SK-N-SH (cell line): Measurements from ENCODE around the gene DIPK1A. TPM values are rescaled to one million over a fixed set of nuclear protein-coding genes. Genes with fewer than 3 reads are reported as not detected.

Source experiments
- CTCF ChIA-PET: fragments of 300-600, 350-600 bp; formaldehyde crosslinking; extraction: SDS; loops from one replicate; lab custom pipeline; 2021; lab: Yijun Ruan, JAX
- POLR2A ChIA-PET: fragments of 350-600 bp; sonication (Branson Sonifier 250); formaldehyde crosslinking; extraction: SDS; loops from one replicate; lab custom pipeline; 2020; ENCODE audit warnings: antibody characterized with exemption, inconsistent platforms; lab: Yijun Ruan, JAX
- DNase-seq: peaks from one replicate; pipeline ENCODE4 v3.0.0; 2012
- H2AFZ ChIP-seq: fragments of 200-600 bp; sonication (generic); 2 replicates; pipeline ENCODE4 v1.8.1; 2016; ENCODE audit warnings: antibody characterized with exemption, mild to moderate bottlenecking, low read depth
- H3F3A ChIP-seq: fragments of 200-600 bp; sonication (generic); replicated peaks from 2 replicates; pipeline ENCODE3; 2016; ENCODE audit warnings: antibody characterized with exemption, mild to moderate bottlenecking; ENCODE audit not compliant: insufficient read depth
- H3K27ac ChIP-seq, 2 experiments: fragments of 200-500 bp in 1 of 2; fragments of 200-600 bp in 1 of 2; sonication (Bioruptor generic) in 1 of 2; sonication (generic), shearing (Covaris generic) in 1 of 2; 2 replicates each; pipeline versions ENCODE4 v1.5.1 to v1.6.1; 2014 to 2016; ENCODE audit warnings: low read depth in 2 of 2, inconsistent platforms in 1 of 2, low read length in 1 of 2, mild to moderate bottlenecking in 1 of 2, mixed read lengths in 1 of 2
- H3K27me3 ChIP-seq: fragments of 200-600 bp; sonication (generic), shearing (Covaris generic); 2 replicates; pipeline ENCODE4 v1.6.1; 2016; ENCODE audit warnings: mixed run types; ENCODE audit not compliant: insufficient read depth
- H3K36me3 ChIP-seq, 2 experiments: fragments of 200-500 bp in 1 of 2; fragments of 200-600 bp in 1 of 2; sonication (Bioruptor generic) in 1 of 2; sonication (generic) in 1 of 2; replicated peaks in 1 of 2; 2 replicates each; pipeline versions ENCODE3 to v1.5.1; 2014 to 2016; ENCODE audit warnings: low read length in 1 of 2, mild to moderate bottlenecking in 1 of 2; ENCODE audit not compliant: insufficient read depth in 2 of 2, control insufficient read depth in 1 of 2
- H3K4me1 ChIP-seq, 2 experiments: fragments of 200-500 bp in 1 of 2; fragments of 200-600 bp in 1 of 2; sonication (Bioruptor generic) in 1 of 2; sonication (generic), shearing (Covaris generic) in 1 of 2; 2 replicates each; pipeline versions ENCODE4 v1.5.1 to v1.6.1; 2014 to 2016; ENCODE audit warnings: low read depth in 1 of 2, low read length in 1 of 2, mixed run types in 1 of 2; ENCODE audit not compliant: insufficient read depth in 2 of 2, control insufficient read depth in 1 of 2
- H3K4me2 ChIP-seq: fragments of 200-600 bp; sonication (generic), shearing (Covaris generic); 2 replicates; pipeline ENCODE4 v1.6.1; 2017; ENCODE audit warnings: mixed run types
- H3K4me3 ChIP-seq, 2 experiments: fragments of 200-500 bp in 1 of 2; fragments of 200-600 bp in 1 of 2; sonication (Bioruptor generic) in 1 of 2; sonication (generic), shearing (Covaris generic) in 1 of 2; 2 replicates each; pipeline versions ENCODE4 v1.5.1 to v1.8.1; 2014 to 2016; ENCODE audit warnings: low read depth in 2 of 2, inconsistent platforms in 1 of 2, low read length in 1 of 2, mild to moderate bottlenecking in 1 of 2, mixed read lengths in 1 of 2, moderate library complexity in 1 of 2
- H3K79me2 ChIP-seq: fragments of 200-600 bp; sonication (generic); 2 replicates; pipeline ENCODE4 v1.8.1; 2017; ENCODE audit warnings: mild to moderate bottlenecking; ENCODE audit not compliant: insufficient read depth
- H3K9ac ChIP-seq: fragments of 200-600 bp; sonication (generic); 2 replicates; pipeline ENCODE4 v1.6.1; 2017; ENCODE audit warnings: mixed run types
- H3K9me2 ChIP-seq: fragments of 200-600 bp; sonication (generic); 2 replicates; pipeline ENCODE4 v1.6.1; 2017; ENCODE audit warnings: mixed run types
- H3K9me3 ChIP-seq: fragments of 200-600 bp; sonication (generic); 2 replicates; pipeline ENCODE4 v1.6.1; 2017; ENCODE audit warnings: mixed run types, mild to moderate bottlenecking, moderate library complexity
- H4K20me1 ChIP-seq: fragments of 200-600 bp; sonication (generic); 2 replicates; pipeline ENCODE4 v1.6.1; 2017; ENCODE audit warnings: mild to moderate bottlenecking, mixed run types; ENCODE audit not compliant: insufficient read depth
- CHD2 ChIP-seq: fragments of 150-350 bp; IDR thresholded peaks from 2 replicates; pipeline ENCODE4 v1.6.1; 2018; ENCODE audit warnings: low read length; ENCODE audit not compliant: partially characterized antibody
- CTCF ChIP-seq: fragments of 200-600 bp; sonication (generic); IDR thresholded peaks from 2 replicates; pipeline ENCODE4 v1.6.1; 2017; ENCODE audit warnings: antibody characterized with exemption, mild to moderate bottlenecking, moderate library complexity
- ELF1 ChIP-seq: IDR thresholded peaks from 2 replicates; pipeline ENCODE4 v1.4.0; 2012
- EP300 ChIP-seq, 2 experiments: IDR thresholded peaks; 2 replicates each; pipeline versions ENCODE4 v1.4.0 to v1.6.1; 2012; ENCODE audit warnings: borderline replicate concordance in 1 of 2, low read depth in 1 of 2, low read length in 1 of 2
- FOXJ3 ChIP-seq: sonication (generic); formaldehyde crosslinking; IDR thresholded peaks from 2 replicates; pipeline ENCODE4 v1.5.1; 2020; ENCODE audit warnings: mild to moderate bottlenecking, missing genetic modification reagents
- FOXM1 ChIP-seq: IDR thresholded peaks from 2 replicates; pipeline ENCODE4 v1.4.0; 2012; ENCODE audit warnings: low read depth, mild to moderate bottlenecking
- GABPA ChIP-seq: IDR thresholded peaks from 2 replicates; pipeline ENCODE4 v1.4.0; 2012; ENCODE audit warnings: low read depth, mild to moderate bottlenecking
- GATA2 ChIP-seq: sonication (generic); formaldehyde crosslinking; IDR thresholded peaks from 2 replicates; pipeline ENCODE4 v1.5.0; 2020; ENCODE audit warnings: mild to moderate bottlenecking, missing genetic modification reagents
- MEF2A ChIP-seq: IDR thresholded peaks from 2 replicates; pipeline ENCODE4 v1.4.0; 2012; ENCODE audit warnings: low read depth, borderline replicate concordance
- MXI1 ChIP-seq: IDR thresholded peaks from 2 replicates; pipeline ENCODE4 v1.6.1; 2012; ENCODE audit warnings: mild to moderate bottlenecking, low read depth, low read length, improper control_type of control experiment
- NFIC ChIP-seq: IDR thresholded peaks from 2 replicates; pipeline ENCODE4 v1.4.0; 2012; ENCODE audit warnings: borderline replicate concordance
- PBX3 ChIP-seq: IDR thresholded peaks from 2 replicates; pipeline ENCODE4; 2012
- POLR2AphosphoS5 ChIP-seq: IDR thresholded peaks from 2 replicates; pipeline ENCODE4 v1.6.1; 2012; ENCODE audit warnings: low read depth, low read length
- RCOR1 ChIP-seq: fragments of 150-350 bp; IDR thresholded peaks from 2 replicates; pipeline ENCODE4 v1.6.1; 2017; ENCODE audit warnings: antibody characterized with exemption, low read length
- REST ChIP-seq: IDR thresholded peaks from 2 replicates; pipeline ENCODE4 v1.6.1; 2012; ENCODE audit warnings: mild to moderate bottlenecking, low read depth, low read length, moderate library complexity
- RFX5 ChIP-seq: IDR thresholded peaks from 2 replicates; pipeline ENCODE4 v1.6.1; 2012; ENCODE audit warnings: mild to moderate bottlenecking, improper control_type of control experiment, low read length
- SMC3 ChIP-seq: IDR thresholded peaks from 2 replicates; pipeline ENCODE4 v1.6.1; 2012; ENCODE audit warnings: low read depth, low read length, improper control_type of control experiment
- TAF1 ChIP-seq: IDR thresholded peaks from 2 replicates; pipeline ENCODE4 v1.6.1; 2012; ENCODE audit warnings: low read depth, mild to moderate bottlenecking, low read length, moderate library complexity, borderline replicate concordance
- TCF12 ChIP-seq: IDR thresholded peaks from 2 replicates; pipeline ENCODE4 v1.4.0; 2012
- TEAD4 ChIP-seq: IDR thresholded peaks from 2 replicates; pipeline ENCODE4 v1.4.0; 2012; ENCODE audit warnings: mild to moderate bottlenecking, borderline replicate concordance; ENCODE audit not compliant: insufficient read depth
- YY1 ChIP-seq: IDR thresholded peaks from 2 replicates; pipeline ENCODE4 v1.4.0; 2012; ENCODE audit warnings: low read depth, mild to moderate bottlenecking
- WGBS: methylation state at CpG from one replicate; pipeline ENCODE4 v1.1.6; 2017; ENCODE audit warnings: low lambda C conversion rate; 5-methylcytosine and 5-hydroxymethylcytosine counted together
- polyA plus RNA-seq, 3 experiments: library from polyadenylated mRNA; depleted of rRNA; stranded (reverse); fragments of >200 nt; gene quantifications; 2 replicates each; pipeline ENCODE4 v1.2.3, GENCODE V29; 2012

Gene DIPK1A
- polyA plus RNA-seq, 1 of the 3 experiments (the other 2 are of a cell fraction), result 3.4 TPM

- no peak for TF ChIP-seq CTCF
- TF ChIP-seq MEF2A, result no peak
- no peak for TF ChIP-seq TAF1
- no peak for TF ChIP-seq GABPA
- TF ChIP-seq TCF12, result no peak
- TF ChIP-seq SMC3, result no peak
- no peak for TF ChIP-seq ELF1
- no peak for TF ChIP-seq FOXJ3 (CRISPR knock-in tag)
- no peak for TF ChIP-seq POLR2AphosphoS5
Observed at GRCh38 chr1:93001893-93002292, 40.6 kb upstream of the DIPK1A start (continued).

GRCh38 chr1:93000751-93001175, 39.5 kb upstream of the DIPK1A start:
- H3K4me3 ChIP-seq, result no peak overlapping the region
- no peak overlapping the region for H3K9ac ChIP-seq
- DNase-seq, result no peak
- H3K79me2 ChIP-seq, result no peaks in the 10 kb centered on the region
- H3K9me3 ChIP-seq, result no peaks in the 10 kb centered on the region
- no peaks in the 10 kb centered on the region for H3F3A ChIP-seq
- H3K27me3 ChIP-seq, result no peaks in the 10 kb centered on the region
- H3K36me3 ChIP-seq, result no peaks in the 10 kb centered on the region
- ChIA-PET CTCF (interaction anchor here (1.0 to 2.3 kb wide), 4 partner anchors 14 to 142 kb away, joined by 4 to 21 read pairs (median 8); partner anchors contain the start of gene DIPK1A), POLR2A (no interaction called here)
- H3K9me2 ChIP-seq, result no peaks in the 10 kb centered on the region
- no peak for TF ChIP-seq TCF12
- TF ChIP-seq EP300 (IDR thresholded peaks at IDR 0.05; ENCODE audit: borderline replicate concordance in 1 of 2, low read depth in 1 of 2, low read length in 1 of 2), result no peak
- TF ChIP-seq REST, result no peak
- no peak for TF ChIP-seq YY1
- TF ChIP-seq PBX3, result no peak
- TF ChIP-seq FOXM1, result no peak
- TF ChIP-seq MXI1, result no peak
- no peak for TF ChIP-seq NFIC
- no peak for TF ChIP-seq GATA2 (CRISPR knock-in tag)
- no peak for TF ChIP-seq SMC3
- TF ChIP-seq CHD2, result no peak
- TF ChIP-seq RCOR1, result no peak
- no peak for TF ChIP-seq TEAD4
- no peak for TF ChIP-seq TAF1
- no peak for TF ChIP-seq RFX5
- no peak overlapping the region for H3K27ac ChIP-seq
- WGBS, result 19% methylated on average over 1 of the region's 2 CpGs
- H4K20me1 ChIP-seq, result no peaks in the 10 kb centered on the region
- H3K4me2 ChIP-seq, result no peak overlapping the region
- no peak overlapping the region for H2AFZ ChIP-seq
- peaks cover 0 to 4% of the 10 kb centered on the region in 2 experiments; a peak in 3 of 4 replicates for H3K4me1 ChIP-seq
